WTC11 (cell line): Measurements from ENCODE around the gene WNT9B. TPM values are rescaled to one million over a fixed set of nuclear protein-coding genes. Genes with fewer than 3 reads are reported as not detected.

ENCODE experiments used
- ATAC-seq: fragments of 200-7000 bp; cut with Tn5 transposase; 2 replicates; pipeline ENCODE4 v1.10.0; 2021; ENCODE audit warnings: mild to moderate bottlenecking, moderate library complexity
- CTCF ChIA-PET: fragments of 300-600 bp; sonication (Branson Sonifier 250); formaldehyde crosslinking; loops from one replicate; lab custom pipeline; 2021; ENCODE audit warnings: antibody characterized with exemption; lab: Charles Lee
- POLR2A ChIA-PET: fragments of 350-600 bp; sonication (Branson Sonifier 250); formaldehyde crosslinking; loops from one replicate; lab custom pipeline; 2021; ENCODE audit warnings: antibody characterized with exemption; lab: Charles Lee
- DNase-seq: peaks from one replicate; pipeline ENCODE4 v3.0.0; 2021; ENCODE audit warnings: low spot score
- H3K27ac Mint-ChIP-seq: 2 replicates; pipeline ENCODE4 v1.8.0; 2021; ENCODE audit warnings: mixed read lengths
- H3K27me3 Mint-ChIP-seq: 2 replicates; pipeline ENCODE4 v1.8.0; 2021; ENCODE audit warnings: low read depth, mild to moderate bottlenecking, moderate library complexity, mixed read lengths
- H3K36me3 Mint-ChIP-seq: 2 replicates; pipeline ENCODE4 v1.8.0; 2021; ENCODE audit warnings: mixed read lengths
- H3K4me1 Mint-ChIP-seq: 2 replicates; pipeline ENCODE4 v1.8.0; 2022; ENCODE audit warnings: mixed read lengths
- H3K4me3 Mint-ChIP-seq: 2 replicates; pipeline ENCODE4 v1.8.0; 2021; ENCODE audit warnings: mild to moderate bottlenecking, moderate library complexity, mixed read lengths
- H3K9me3 Mint-ChIP-seq: 2 replicates; pipeline ENCODE4 v1.8.0; 2021; ENCODE audit warnings: mixed read lengths
- ARID4B ChIP-seq: sonication (generic); formaldehyde crosslinking; IDR thresholded peaks from 2 replicates; pipeline ENCODE4 v1.8.0; 2023; ENCODE audit warnings: missing genetic modification reagents, mild to moderate bottlenecking, borderline replicate concordance
- E2F4 ChIP-seq: sonication (generic); formaldehyde crosslinking; IDR thresholded peaks from 2 replicates; pipeline ENCODE4 v1.8.1; 2022; ENCODE audit warnings: low read depth, mild to moderate bottlenecking, moderate library complexity, missing genetic modification reagents, borderline replicate concordance
- EMX1 ChIP-seq: fragments of 250-450 bp; sonication (Bioruptor Pico); IDR thresholded peaks from 2 replicates; pipeline ENCODE4 v1.8.0; 2021; ENCODE audit warnings: mild to moderate bottlenecking
- ESRRA ChIP-seq: sonication (generic); formaldehyde crosslinking; IDR thresholded peaks from 2 replicates; pipeline ENCODE4 v1.8.1; 2022; ENCODE audit warnings: mild to moderate bottlenecking, missing genetic modification reagents, borderline replicate concordance
- HMGA2 ChIP-seq: fragments of 250-450 bp; sonication (Bioruptor Pico); IDR thresholded peaks from 2 replicates; pipeline ENCODE4 v1.4.0; 2021; ENCODE audit warnings: mild to moderate bottlenecking, moderate library complexity
- KAT7 ChIP-seq: sonication (generic); formaldehyde crosslinking; IDR thresholded peaks from 2 replicates; pipeline ENCODE4 v1.8.1; 2023; ENCODE audit warnings: missing genetic modification reagents, mild to moderate bottlenecking, borderline replicate concordance
- NFYB ChIP-seq: sonication (generic); formaldehyde crosslinking; conservative IDR thresholded peaks from 2 replicates; pipeline ENCODE4 v1.8.0; 2022; ENCODE audit warnings: low read depth, missing genetic modification reagents
- NR3C1 ChIP-seq: sonication (generic); formaldehyde crosslinking; conservative IDR thresholded peaks from 2 replicates; pipeline ENCODE4 v1.8.1; 2023; ENCODE audit warnings: low read depth, mild to moderate bottlenecking, missing genetic modification reagents
- RELA ChIP-seq: sonication (generic); formaldehyde crosslinking; IDR thresholded peaks from 2 replicates; pipeline ENCODE4 v1.8.1; 2022; ENCODE audit warnings: missing genetic modification reagents, mild to moderate bottlenecking, borderline replicate concordance
- TEAD1 ChIP-seq: sonication (generic); formaldehyde crosslinking; IDR thresholded peaks from 2 replicates; pipeline ENCODE4 v1.8.0; 2022; ENCODE audit warnings: mild to moderate bottlenecking, missing genetic modification reagents
- TP53 ChIP-seq: sonication (generic); formaldehyde crosslinking; IDR thresholded peaks from 2 replicates; pipeline ENCODE4 v1.8.1; 2023; ENCODE audit warnings: mild to moderate bottlenecking, missing genetic modification reagents
- USF2 ChIP-seq: sonication (generic); formaldehyde crosslinking; IDR thresholded peaks from 2 replicates; pipeline ENCODE4 v1.8.1; 2023; ENCODE audit warnings: mild to moderate bottlenecking, missing genetic modification reagents, moderate library complexity
- ZNF138 ChIP-seq: sonication (generic); formaldehyde crosslinking; conservative IDR thresholded peaks from 2 replicates; pipeline ENCODE4 v1.8.1; 2022; ENCODE audit warnings: mild to moderate bottlenecking, moderate library complexity, missing genetic modification reagents
- ZNF532 ChIP-seq: fragments of 250-450 bp; sonication (Bioruptor Pico); IDR thresholded peaks from 2 replicates; pipeline ENCODE4 v1.9.0; 2021; ENCODE audit warnings: mild to moderate bottlenecking, borderline replicate concordance
- ZSCAN18 ChIP-seq: fragments of 250-450 bp; sonication (Bioruptor Pico); IDR thresholded peaks from 2 replicates; pipeline ENCODE4 v2.1.2; 2022; ENCODE audit warnings: mild to moderate bottlenecking, moderate library complexity
- total RNA-seq: library from RNA; stranded (reverse); gene quantifications from 3 replicates; pipeline ENCODE4 v1.2.3, GENCODE V29; 2021
- TF ChIP-seq, protein P1 (sequence below): fragments of 250-450 bp; sonication (Bioruptor Pico); IDR thresholded peaks from 2 replicates; pipeline ENCODE4 v1.9.0; 2021; ENCODE audit warnings: moderate library complexity, mild to moderate bottlenecking, inconsistent platforms, borderline replicate concordance
- TF ChIP-seq, protein P2 (sequence below): sonication (generic); formaldehyde crosslinking; IDR thresholded peaks from 2 replicates; pipeline ENCODE4 v1.8.1; 2023; ENCODE audit warnings: mild to moderate bottlenecking, missing genetic modification reagents, borderline replicate concordance
- TF ChIP-seq, protein P3 (sequence below): fragments of 250-450 bp; sonication (Bioruptor Pico); conservative IDR thresholded peaks from 2 replicates; pipeline ENCODE4 v1.9.0; 2021; ENCODE audit warnings: mild to moderate bottlenecking

Gene WNT9B
- total RNA-seq, 1 experiment from 2014 or later, result 0.87 TPM

DNA sequence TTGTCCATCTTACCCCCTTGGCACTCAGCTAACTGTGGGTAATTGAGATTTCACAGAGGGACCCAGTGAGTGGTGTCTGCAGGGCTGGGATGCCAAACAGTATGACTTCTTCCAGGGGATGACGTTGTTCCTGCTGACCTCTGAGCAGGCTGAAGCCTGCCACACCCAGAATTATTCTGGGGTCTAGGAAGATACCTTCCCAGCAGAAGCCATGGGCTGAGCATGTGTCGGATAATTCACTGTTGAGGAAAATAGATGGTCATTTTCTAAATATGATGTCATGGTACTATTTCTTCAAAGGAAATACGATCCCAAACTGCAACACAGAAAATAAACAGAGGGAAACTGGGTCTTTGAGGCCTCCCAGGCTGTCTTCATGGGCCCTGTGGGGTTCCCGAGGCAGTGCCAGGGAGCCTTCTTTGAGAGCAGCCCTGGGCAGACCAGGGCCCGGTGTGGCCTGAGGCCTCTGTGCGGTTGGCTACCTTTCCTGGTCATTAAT, 17.4 kb downstream of the WNT9B start:
- TF ChIP-seq NR3C1 (CRISPR knock-in tag) (no peak), TP53 (no peak), ZNF138 (no peak), KAT7 (CRISPR knock-in tag) (no peak), NFYB (no peak), E2F4 (no peak), EMX1 (no peak), RELA (CRISPR knock-in tag) (no peak), TEAD1 (CRISPR knock-in tag) (no peak), ZNF532 (CRISPR knock-in tag) (no peak), USF2 (CRISPR knock-in tag) (no peak), ESRRA (CRISPR knock-in tag) (no peak), HMGA2 (CRISPR knock-in tag) (no peak), ARID4B (no peak), ZSCAN18 (CRISPR knock-in tag) (no peak)
- TF ChIP-seq, protein P1, sequence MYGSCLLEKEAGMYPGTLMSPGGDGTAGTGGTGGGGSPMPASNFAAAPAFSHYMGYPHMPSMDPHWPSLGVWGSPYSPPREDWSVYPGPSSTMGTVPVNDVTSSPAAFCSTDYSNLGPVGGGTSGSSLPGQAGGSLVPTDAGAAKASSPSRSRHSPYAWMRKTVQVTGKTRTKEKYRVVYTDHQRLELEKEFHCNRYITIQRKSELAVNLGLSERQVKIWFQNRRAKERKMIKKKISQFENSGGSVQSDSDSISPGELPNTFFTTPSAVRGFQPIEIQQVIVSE (CRISPR knock-in tag), result no peak
- TF ChIP-seq, protein P2, sequence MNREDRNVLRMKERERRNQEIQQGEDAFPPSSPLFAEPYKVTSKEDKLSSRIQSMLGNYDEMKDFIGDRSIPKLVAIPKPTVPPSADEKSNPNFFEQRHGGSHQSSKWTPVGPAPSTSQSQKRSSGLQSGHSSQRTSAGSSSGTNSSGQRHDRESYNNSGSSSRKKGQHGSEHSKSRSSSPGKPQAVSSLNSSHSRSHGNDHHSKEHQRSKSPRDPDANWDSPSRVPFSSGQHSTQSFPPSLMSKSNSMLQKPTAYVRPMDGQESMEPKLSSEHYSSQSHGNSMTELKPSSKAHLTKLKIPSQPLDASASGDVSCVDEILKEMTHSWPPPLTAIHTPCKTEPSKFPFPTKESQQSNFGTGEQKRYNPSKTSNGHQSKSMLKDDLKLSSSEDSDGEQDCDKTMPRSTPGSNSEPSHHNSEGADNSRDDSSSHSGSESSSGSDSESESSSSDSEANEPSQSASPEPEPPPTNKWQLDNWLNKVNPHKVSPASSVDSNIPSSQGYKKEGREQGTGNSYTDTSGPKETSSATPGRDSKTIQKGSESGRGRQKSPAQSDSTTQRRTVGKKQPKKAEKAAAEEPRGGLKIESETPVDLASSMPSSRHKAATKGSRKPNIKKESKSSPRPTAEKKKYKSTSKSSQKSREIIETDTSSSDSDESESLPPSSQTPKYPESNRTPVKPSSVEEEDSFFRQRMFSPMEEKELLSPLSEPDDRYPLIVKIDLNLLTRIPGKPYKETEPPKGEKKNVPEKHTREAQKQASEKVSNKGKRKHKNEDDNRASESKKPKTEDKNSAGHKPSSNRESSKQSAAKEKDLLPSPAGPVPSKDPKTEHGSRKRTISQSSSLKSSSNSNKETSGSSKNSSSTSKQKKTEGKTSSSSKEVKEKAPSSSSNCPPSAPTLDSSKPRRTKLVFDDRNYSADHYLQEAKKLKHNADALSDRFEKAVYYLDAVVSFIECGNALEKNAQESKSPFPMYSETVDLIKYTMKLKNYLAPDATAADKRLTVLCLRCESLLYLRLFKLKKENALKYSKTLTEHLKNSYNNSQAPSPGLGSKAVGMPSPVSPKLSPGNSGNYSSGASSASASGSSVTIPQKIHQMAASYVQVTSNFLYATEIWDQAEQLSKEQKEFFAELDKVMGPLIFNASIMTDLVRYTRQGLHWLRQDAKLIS (CRISPR knock-in tag), result no peak
- TF ChIP-seq, protein P3, sequence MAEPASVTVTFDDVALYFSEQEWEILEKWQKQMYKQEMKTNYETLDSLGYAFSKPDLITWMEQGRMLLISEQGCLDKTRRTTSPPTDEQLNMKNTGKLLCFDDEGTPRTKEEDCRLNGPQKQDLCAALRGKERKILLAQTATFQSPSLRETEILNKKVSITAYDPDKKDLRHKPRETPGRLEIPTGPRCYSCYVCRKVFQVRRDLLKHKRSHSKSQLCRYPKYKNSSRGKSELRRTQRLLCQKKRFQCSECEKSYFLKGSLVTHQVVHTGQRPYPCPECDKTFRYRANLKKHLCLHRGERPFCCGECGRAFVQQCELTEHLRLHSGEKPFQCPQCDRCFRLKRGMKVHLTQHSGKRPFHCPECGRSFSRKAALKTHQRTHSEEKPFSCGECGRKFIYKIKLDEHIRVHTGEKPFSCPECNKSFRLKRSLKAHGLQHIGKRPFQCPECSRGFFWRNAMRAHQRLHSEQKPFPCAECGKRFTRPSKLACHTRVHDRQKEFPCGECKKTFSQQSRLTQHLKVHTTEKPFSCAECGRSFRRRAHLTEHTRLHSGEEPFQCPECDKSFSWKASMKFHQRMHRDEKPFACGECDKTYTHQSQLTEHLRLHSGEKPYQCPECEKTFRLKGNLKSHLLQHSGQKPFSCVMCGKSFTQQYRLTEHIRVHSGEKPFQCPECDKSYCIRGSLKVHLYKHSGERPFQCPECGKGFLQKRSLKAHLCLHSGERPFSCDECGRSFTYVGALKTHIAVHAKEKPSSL, result no peak
- H3K4me3 Mint-ChIP-seq, result no peak overlapping the region
- DNase-seq (no peak), ATAC-seq (no peak)
- H3K36me3 Mint-ChIP-seq, result no peaks in the 10 kb centered on the region
- H3K9me3 Mint-ChIP-seq, result no peaks in the 10 kb centered on the region
- no peaks in the 10 kb centered on the region; the same call in 1 of the 2 replicates for H3K27me3 Mint-ChIP-seq
- POLR2A ChIA-PET, result no interaction called here
- peaks cover 15% of the 10 kb centered on the region for H3K4me1 Mint-ChIP-seq
- no peak overlapping the region for H3K27ac Mint-ChIP-seq
- CTCF ChIA-PET, result no interaction called here
